HuH-7.5 (cell line): ENCODE data around the gene SLC35B2.

Experiments used
- DNase-seq: peaks from one replicate; pipeline ENCODE4 v3.0.0; 2011; ENCODE audit warnings: low spot score

SLC35B2 gene

GRCh38 chr6:44221291-44221960 is 35.9 kb downstream of the SLC35B2 start:
- peak; percentile 75 for DNase-seq

- no peak for DNase-seq
Measured at GRCh38 chr6:44220913-44221290, 36.4 kb downstream of the SLC35B2 start.

GRCh38 chr6:44219815-44220784 is 37.2 kb downstream of the SLC35B2 start:
- DNase-seq = peak; percentile 37

GRCh38 chr6:44219053-44219814 is 38.1 kb downstream of the SLC35B2 start:
- DNase-seq = peak; percentile 70

DNA sequence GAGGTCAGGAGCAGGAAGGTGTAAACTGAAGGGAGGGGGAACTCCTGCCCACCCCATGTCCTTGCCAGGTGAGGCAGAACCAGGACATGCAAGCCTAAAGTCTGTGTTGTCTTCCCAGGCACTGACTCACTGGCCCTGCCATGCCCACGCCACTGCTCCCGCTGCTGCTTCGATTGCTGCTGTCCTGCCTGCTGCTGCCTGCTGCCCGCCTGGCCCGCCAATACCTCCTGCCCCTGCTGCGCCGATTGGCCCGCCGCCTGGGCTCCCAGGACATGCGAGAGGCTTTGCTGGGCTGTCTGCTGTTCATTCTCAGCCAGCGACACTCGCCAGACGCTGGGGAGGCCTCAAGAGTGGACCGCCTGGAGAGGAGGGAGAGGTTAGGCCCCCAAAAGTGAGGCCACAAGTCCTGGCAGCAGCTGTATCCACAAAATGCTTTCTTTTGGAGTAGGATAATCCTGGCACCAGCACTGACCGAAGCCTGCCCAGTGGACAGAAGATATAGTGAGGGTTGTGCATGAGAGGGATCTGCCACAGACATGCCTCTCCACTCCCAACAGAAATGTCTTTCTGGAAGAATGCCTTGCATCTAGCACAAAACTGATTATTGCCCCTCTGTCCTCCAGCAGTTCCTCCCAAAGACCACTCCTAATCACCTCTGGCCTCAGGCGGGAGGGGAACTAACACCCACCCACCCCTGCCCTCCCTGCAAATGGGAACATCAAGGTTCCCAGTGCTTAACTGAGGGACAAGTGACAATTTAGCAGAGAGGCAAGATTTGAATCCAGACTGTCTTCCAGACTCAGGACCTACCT is 39.8 kb downstream of the SLC35B2 start:
- DNase-seq = no peak

DNA sequence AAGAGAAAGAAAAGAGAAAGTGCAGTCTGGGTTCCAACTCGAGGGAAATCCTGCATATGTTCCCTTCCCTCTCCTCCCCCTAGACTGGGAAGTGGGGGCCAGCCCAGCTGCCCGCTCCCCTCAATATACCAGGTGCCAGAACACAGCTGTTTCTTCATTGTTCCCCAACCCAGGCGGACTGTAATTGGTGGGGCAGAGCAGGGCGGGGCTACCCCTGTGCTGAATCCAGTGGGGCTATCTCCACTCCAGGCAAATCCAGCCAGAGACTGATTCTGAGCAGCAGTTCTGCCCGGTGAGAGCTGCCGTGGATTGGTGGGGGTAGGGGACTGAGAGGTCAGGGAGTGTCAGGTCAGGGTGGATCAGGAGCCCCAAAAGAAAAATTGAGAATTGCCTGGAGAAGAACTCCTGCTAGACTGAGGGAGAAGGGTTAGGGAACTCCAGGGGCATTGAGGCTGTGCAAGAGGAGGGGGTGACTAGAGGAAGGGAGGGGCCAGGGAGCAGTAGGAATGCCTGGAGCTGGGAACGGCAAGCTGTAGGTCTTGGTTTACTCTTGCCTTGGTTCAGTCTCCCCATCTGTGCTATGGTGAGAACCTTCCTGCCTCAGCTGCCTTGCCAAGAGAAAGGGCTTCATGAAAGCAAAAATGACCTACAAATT is 40.5 kb downstream of the SLC35B2 start, which contains the start of gene MYMX:
Gene MYMX (plus strand): TSS at position 250 of the 655 bp plus-strand sequence. CDS start 546 bp downstream, outside the sequence.
- no peak for DNase-seq

DNA sequence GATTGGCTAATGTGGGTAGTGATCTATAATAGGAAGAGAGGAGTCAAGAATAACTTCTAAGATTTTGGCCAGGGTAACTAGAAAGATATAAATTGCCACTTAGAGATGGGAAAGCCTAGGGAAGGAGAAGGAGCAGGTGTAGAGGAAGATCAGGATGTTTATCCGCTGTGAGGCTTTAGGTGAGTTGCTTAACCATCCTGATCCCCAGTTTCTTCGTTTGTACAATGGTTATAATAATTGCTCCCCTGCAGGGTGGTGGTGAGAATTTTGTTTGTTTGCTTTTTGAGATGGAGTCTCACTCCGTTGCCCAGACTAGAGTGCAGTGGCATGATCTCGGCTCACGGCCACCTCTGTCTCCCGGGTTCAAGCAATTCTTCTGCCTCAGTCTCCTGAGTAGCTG is 43.0 kb downstream of the SLC35B2 start:
- DNase-seq = no peak

- DNase-seq = no peak
Measured at GRCh38 chr6:44211284-44211683, 46.0 kb downstream of the SLC35B2 start.

GRCh38 chr6:44207966-44208365 is 49.4 kb downstream of the SLC35B2 start:
- DNase-seq = no peak
